DOHH2 (cell line): ENCODE measurements around the gene INSR.

Source experiments
- H3F3A ChIP-seq: fragments of 200-600 bp; sonication (generic), shearing (Covaris generic); 2 replicates; pipeline ENCODE4 v1.6.0; 2016; ENCODE audit warnings: antibody characterized with exemption, mild to moderate bottlenecking; ENCODE audit not compliant: control insufficient read depth, insufficient read depth
- H3K27ac ChIP-seq: fragments of 200-600 bp; sonication (generic); 2 replicates; pipeline ENCODE4 v1.5.1; 2014; ENCODE audit warnings: low read depth, mild to moderate bottlenecking, low read length, moderate library complexity
- H3K27me3 ChIP-seq: fragments of 200-600 bp; sonication (generic); 2 replicates; pipeline ENCODE4 v1.6.1; 2014; ENCODE audit warnings: mild to moderate bottlenecking, low read length, mixed read lengths; ENCODE audit not compliant: control insufficient read depth
- H3K36me3 ChIP-seq: fragments of 200-600 bp; sonication (generic); 2 replicates; pipeline ENCODE4 v1.6.1; 2014; ENCODE audit warnings: mild to moderate bottlenecking, low read length, moderate library complexity, mixed read lengths; ENCODE audit not compliant: control insufficient read depth
- H3K4me1 ChIP-seq: fragments of 200-600 bp; sonication (generic); 2 replicates; pipeline ENCODE4 v1.6.1; 2014; ENCODE audit warnings: mild to moderate bottlenecking, low read length, mixed read lengths; ENCODE audit not compliant: control insufficient read depth
- H3K4me2 ChIP-seq: fragments of 200-600 bp; sonication (generic); 2 replicates; pipeline ENCODE4 v1.6.0; 2014; ENCODE audit warnings: mild to moderate bottlenecking, low read length, moderate library complexity
- H3K4me3 ChIP-seq: fragments of 200-600 bp; sonication (generic); 2 replicates; pipeline ENCODE4 v1.5.1; 2014; ENCODE audit warnings: mild to moderate bottlenecking, low read length, mixed read lengths
- H3K79me2 ChIP-seq: fragments of 200-600 bp; sonication (generic); 2 replicates; pipeline ENCODE4 v1.6.1; 2014; ENCODE audit warnings: mild to moderate bottlenecking, low read length, mixed read lengths; ENCODE audit not compliant: control insufficient read depth
- H3K9me2 ChIP-seq: fragments of 200-600 bp; sonication (generic); replicated peaks from 2 replicates; pipeline ENCODE4 v1.6.1; 2014; ENCODE audit warnings: mild to moderate bottlenecking, low read length, mixed read lengths; ENCODE audit not compliant: control insufficient read depth
- H3K9me3 ChIP-seq: fragments of 200-600 bp; sonication (generic); 2 replicates; pipeline ENCODE4 v1.6.1; 2014; ENCODE audit warnings: antibody characterized with exemption, low read length, mixed read lengths; ENCODE audit not compliant: control insufficient read depth, insufficient read depth
- H4K20me1 ChIP-seq: fragments of 200-600 bp; sonication (generic); 2 replicates; pipeline ENCODE4 v1.6.0; 2014; ENCODE audit warnings: low read depth, mild to moderate bottlenecking, antibody characterized with exemption, low read length, moderate library complexity; ENCODE audit not compliant: control insufficient read depth, insufficient read depth
- CTCF ChIP-seq: fragments of 200-600 bp; sonication (generic); IDR thresholded peaks from one replicate; pipeline ENCODE4 v1.5.1; 2014; ENCODE audit warnings: antibody characterized with exemption, mild to moderate bottlenecking, low read depth, low read length; ENCODE audit not compliant: poor library complexity, severe bottlenecking
- EZH2phosphoT487 ChIP-seq: fragments of 200-600 bp; sonication (generic); IDR thresholded peaks from 2 replicates; pipeline ENCODE4 v1.6.1; 2017; ENCODE audit warnings: borderline replicate concordance, mild to moderate bottlenecking, antibody characterized with exemption, low read length, moderate library complexity, mixed read lengths

INSR gene

GRCh38 chr19:7126132-7126531, 168.1 kb downstream of the INSR start:
- Histone ChIP-seq H3K9me3 (no peaks in the 10 kb centered on the region), H3K36me3 (no peaks in the 10 kb centered on the region), H3K4me2 (no peak overlapping the region), H3F3A (no peaks in the 10 kb centered on the region), H3K4me3 (no peak overlapping the region), H3K4me1 (no peaks in the 10 kb centered on the region), H4K20me1 (no peaks in the 10 kb centered on the region), H3K9me2 (no peaks in the 10 kb centered on the region), H3K79me2 (no peaks in the 10 kb centered on the region), H3K27me3 (no peaks in the 10 kb centered on the region), H3K27ac (no peak overlapping the region)
- TF ChIP-seq CTCF (no peak), EZH2phosphoT487 (no peak)

GRCh38 chr19:7125221-7125620, 169.0 kb downstream of the INSR start:
- no peaks in the 10 kb centered on the region for H3K36me3 ChIP-seq
- H3K9me2 ChIP-seq: no peaks in the 10 kb centered on the region
- H3K4me3 ChIP-seq: no peak overlapping the region
- H4K20me1 ChIP-seq: no peaks in the 10 kb centered on the region
- H3K27me3 ChIP-seq: no peaks in the 10 kb centered on the region
- TF ChIP-seq EZH2phosphoT487 (no peak), CTCF (no peak)
- H3K9me3 ChIP-seq: no peaks in the 10 kb centered on the region
- H3K27ac ChIP-seq: no peak overlapping the region
- H3F3A ChIP-seq: no peaks in the 10 kb centered on the region
- no peaks in the 10 kb centered on the region for H3K4me1 ChIP-seq
- H3K79me2 ChIP-seq: no peaks in the 10 kb centered on the region
- no peak overlapping the region for H3K4me2 ChIP-seq

- H3K36me3 ChIP-seq: no peaks in the 10 kb centered on the region
- H3K4me1 ChIP-seq: no peaks in the 10 kb centered on the region
- no peaks in the 10 kb centered on the region for H3K27me3 ChIP-seq
- no peaks in the 10 kb centered on the region for H3K9me2 ChIP-seq
- TF ChIP-seq CTCF: no peak
- no peak for TF ChIP-seq EZH2phosphoT487
- no peak overlapping the region for H3K4me2 ChIP-seq
- H4K20me1 ChIP-seq: no peaks in the 10 kb centered on the region
- H3K27ac ChIP-seq: no peak overlapping the region
- no peaks in the 10 kb centered on the region for H3F3A ChIP-seq
- no peaks in the 10 kb centered on the region for H3K9me3 ChIP-seq
- no peak overlapping the region for H3K4me3 ChIP-seq
- H3K79me2 ChIP-seq: no peaks in the 10 kb centered on the region
These were observed 169.4 kb downstream of the INSR start for GRCh38 chr19:7124782-7125181.

- no peaks in the 10 kb centered on the region for H3F3A ChIP-seq
- no peaks in the 10 kb centered on the region for H3K79me2 ChIP-seq
- no peak overlapping the region for H3K27ac ChIP-seq
- no peaks in the 10 kb centered on the region for H3K9me2 ChIP-seq
- TF ChIP-seq CTCF (no peak), EZH2phosphoT487 (no peak)
- no peaks in the 10 kb centered on the region for H3K9me3 ChIP-seq
- no peak overlapping the region for H3K4me3 ChIP-seq
- H3K4me1 ChIP-seq: no peaks in the 10 kb centered on the region
- H3K4me2 ChIP-seq: no peak overlapping the region
- no peaks in the 10 kb centered on the region for H3K27me3 ChIP-seq
- H4K20me1 ChIP-seq: no peaks in the 10 kb centered on the region
- H3K36me3 ChIP-seq: no peaks in the 10 kb centered on the region
These were observed 171.5 kb downstream of the INSR start for GRCh38 chr19:7122701-7123100.
